HG03025 (cell line): ENCODE results near the gene VEGFA.

ENCODE experiments used
- ATAC-seq: cut with Tn5 transposase; IDR thresholded peaks from one replicate; pipeline ENCODE4 v1.9.1; 2021; ENCODE audit warnings: mild to moderate bottlenecking, moderate library complexity; ENCODE audit not compliant: unreplicated experiment, low FRiP score

VEGFA gene

GRCh38 chr6:43758617-43759050 lies 11.4 kb upstream of the VEGFA start:
- no peak for ATAC-seq

GRCh38 chr6:43759136-43759906 lies 10.7 kb upstream of the VEGFA start:
- ATAC-seq = no peak

- ATAC-seq = no peak
Measured at GRCh38 chr6:43759907-43760206, 10.2 kb upstream of the VEGFA start.

GRCh38 chr6:43760210-43761168 lies 9.5 kb upstream of the VEGFA start:
- ATAC-seq = no peak

GRCh38 chr6:43761666-43762409 lies 8.2 kb upstream of the VEGFA start:
- ATAC-seq = no peak

GRCh38 chr6:43762410-43762768 lies 7.6 kb upstream of the VEGFA start:
- ATAC-seq = no peak

GRCh38 chr6:43762966-43763695 lies 6.9 kb upstream of the VEGFA start:
- no peak for ATAC-seq

GRCh38 chr6:43763812-43764522 lies 6.0 kb upstream of the VEGFA start:
- ATAC-seq = no peak

- ATAC-seq = no peak
Measured at GRCh38 chr6:43764772-43765171, 5.2 kb upstream of the VEGFA start.

- no peak for ATAC-seq
Measured at GRCh38 chr6:43765776-43766499, 4.1 kb upstream of the VEGFA start.

- ATAC-seq = no peak
Measured at GRCh38 chr6:43766500-43766853, 3.5 kb upstream of the VEGFA start.

GRCh38 chr6:43766964-43767461 lies 3.0 kb upstream of the VEGFA start:
- ATAC-seq = no peak

GRCh38 chr6:43767553-43768505 lies 2.2 kb upstream of the VEGFA start:
- ATAC-seq = no peak

- no peak for ATAC-seq
Measured at GRCh38 chr6:43768506-43768860, 1.5 kb upstream of the VEGFA start.

GRCh38 chr6:43768983-43769525 lies 957 bp upstream of the VEGFA start:
- no peak for ATAC-seq

- peak; percentile 20 for ATAC-seq
Measured at GRCh38 chr6:43770372-43771209, 580 bp downstream of the VEGFA start.
